Suprapubic skin (tissue), 3 donors: Measurements from ENCODE around the gene ORAI2.

Experiments
- CTCF ChIP-seq, 2 donors: fragments of 200-600 bp in 1 of 2; fragments of 450-650 bp in 1 of 2; sonication (generic) in 1 of 2; IDR thresholded peaks; one replicate each; pipeline ENCODE4 v1.5.1; 2016 to 2019; ENCODE audit warnings: antibody characterized with exemption in 2 of 2, mild to moderate bottlenecking in 1 of 2, moderate library complexity in 1 of 2
- POLR2AphosphoS5 ChIP-seq, 3 donors: sonication (generic); formaldehyde crosslinking; IDR thresholded peaks; one replicate each; pipeline ENCODE4 v1.6.1; 2017; ENCODE audit warnings: antibody characterized with exemption in 3 of 3

- TF ChIP-seq CTCF (IDR thresholded peaks at IDR 0.05) (no peak), POLR2AphosphoS5 (IDR thresholded peaks at IDR 0.05) (no peak)
These were observed 17.6 kb upstream of the ORAI2 start for GRCh38 chr7:102415685-102416225.
